ENCODE data around the gene MTF1.

The MTF1 gene

GRCh38 chr1:37868466-37868865 lies 9.1 kb upstream of the MTF1 start:
- no peak for DNase-seq

- no peak for DNase-seq
Measured at GRCh38 chr1:37867784-37868183, 8.4 kb upstream of the MTF1 start.

GRCh38 chr1:37866491-37866890 lies 7.1 kb upstream of the MTF1 start:
- no peak for DNase-seq

GRCh38 chr1:37865348-37866120 lies 6.1 kb upstream of the MTF1 start:
- DNase-seq: peak in 1 of 51 donors; percentile 13

GRCh38 chr1:37862330-37862729 lies 2.9 kb upstream of the MTF1 start:
- DNase-seq: no peak

GRCh38 chr1:37861151-37861550 lies 1.8 kb upstream of the MTF1 start:
- DNase-seq: no peak

GRCh38 chr1:37860346-37860666 lies 914 bp upstream of the MTF1 start:
- no peak for DNase-seq

GRCh38 chr1:37858931-37859506 lies 373 bp downstream of the MTF1 start:
- peak in 3 of 51 donors; percentile 30 to 46 (median 33) for DNase-seq

- DNase-seq: no peak
Measured at GRCh38 chr1:37854406-37854805, 5.0 kb downstream of the MTF1 start.

- DNase-seq: no peak
Measured at GRCh38 chr1:37853157-37853556, 6.2 kb downstream of the MTF1 start.

- DNase-seq: no peak
Measured at GRCh38 chr1:37851782-37852210, 7.6 kb downstream of the MTF1 start.

GRCh38 chr1:37851262-37851661 lies 8.1 kb downstream of the MTF1 start:
- no peak for DNase-seq

GRCh38 chr1:37850352-37850955 lies 8.9 kb downstream of the MTF1 start:
- no peak for DNase-seq

GRCh38 chr1:37849480-37849879 lies 9.9 kb downstream of the MTF1 start:
- DNase-seq: no peak

- no peak for DNase-seq
Measured at GRCh38 chr1:37846647-37847339, 12.6 kb downstream of the MTF1 start.

GRCh38 chr1:37845786-37846185 lies 13.6 kb downstream of the MTF1 start:
- no peak for DNase-seq

GRCh38 chr1:37845049-37845646 lies 14.2 kb downstream of the MTF1 start:
- no peak for DNase-seq

GRCh38 chr1:37844536-37844935 lies 14.9 kb downstream of the MTF1 start:
- no peak for DNase-seq

- no peak for DNase-seq
Measured at GRCh38 chr1:37841652-37842051, 17.7 kb downstream of the MTF1 start.

GRCh38 chr1:37840711-37841110 lies 18.7 kb downstream of the MTF1 start:
- no peak for DNase-seq

GRCh38 chr1:37839676-37840075 lies 19.7 kb downstream of the MTF1 start:
- no peak for DNase-seq

GRCh38 chr1:37836788-37837187 lies 22.6 kb downstream of the MTF1 start:
- no peak for DNase-seq

All from hypothalamus (tissue), 51 donors.